ENCODE results near the gene CDC7. TPM values are rescaled to one million over a fixed set of nuclear protein-coding genes. Genes with fewer than 3 reads are reported as not detected.
A peak's percentile ranks its signal among the peaks of the same experiment; 100 is the strongest.

Gene CDC7
- total RNA-seq, 1 donor from 2014 or later: 0.60 TPM

GRCh38 chr1:91548376-91549040 is 47.9 kb downstream of the CDC7 start:
- DNase-seq: no peak
- no peak for TF ChIP-seq CTCF (IDR thresholded peaks at IDR 0.05; ENCODE audit: borderline replicate concordance)
- Histone ChIP-seq H3K27ac (replicated peaks) (no peak overlapping the region), H3K9me3 (replicated peaks) (no peaks in the 10 kb centered on the region), H3K36me3 (no peaks in the 10 kb centered on the region), H3K4me3 (no peak overlapping the region), H3K4me1 (no peaks in the 10 kb centered on the region), H3K27me3 (ENCODE audit: low read depth) (peaks cover 4% of the 10 kb centered on the region)
- intact Hi-C loops (cut with micrococcal nuclease): no loop called here

GRCh38 chr1:91549041-91549735 is 48.5 kb downstream of the CDC7 start:
- DNase-seq: no peak
- Histone ChIP-seq H3K36me3 (no peaks in the 10 kb centered on the region), H3K4me1 (no peaks in the 10 kb centered on the region), H3K4me3 (no peak overlapping the region), H3K9me3 (replicated peaks) (no peaks in the 10 kb centered on the region), H3K27ac (replicated peaks) (no peak overlapping the region), H3K27me3 (ENCODE audit: low read depth) (peaks cover 4% of the 10 kb centered on the region)
- intact Hi-C loops (cut with micrococcal nuclease): no loop called here
- TF ChIP-seq CTCF (IDR thresholded peaks at IDR 0.05; ENCODE audit: borderline replicate concordance): no peak

- TF ChIP-seq CTCF (IDR thresholded peaks at IDR 0.05; ENCODE audit: borderline replicate concordance): no peak
- H3K27ac ChIP-seq (replicated peaks): no peak overlapping the region
- peaks cover 5% of the 10 kb centered on the region for H3K4me1 ChIP-seq
- no peak overlapping the region for H3K4me3 ChIP-seq
- H3K36me3 ChIP-seq: no peaks in the 10 kb centered on the region
- peaks cover 4% of the 10 kb centered on the region for H3K27me3 ChIP-seq (ENCODE audit: low read depth)
- no peak for DNase-seq
- intact Hi-C loops (cut with micrococcal nuclease): no loop called here
- H3K9me3 ChIP-seq (replicated peaks): no peaks in the 10 kb centered on the region
Observed at GRCh38 chr1:91550961-91551360, 50.3 kb downstream of the CDC7 start.

- no peak for TF ChIP-seq CTCF (IDR thresholded peaks at IDR 0.05; ENCODE audit: borderline replicate concordance)
- intact Hi-C loops (cut with micrococcal nuclease): no loop called here
- Histone ChIP-seq H3K4me1 (peaks cover 5% of the 10 kb centered on the region), H3K27ac (replicated peaks) (no peak overlapping the region), H3K27me3 (ENCODE audit: low read depth) (peaks cover under 1% of the 10 kb centered on the region), H3K9me3 (replicated peaks) (no peaks in the 10 kb centered on the region), H3K4me3 (no peak overlapping the region), H3K36me3 (no peaks in the 10 kb centered on the region)
- no peak for DNase-seq
Observed at GRCh38 chr1:91552091-91552490, 51.4 kb downstream of the CDC7 start.

- DNase-seq: no peak
- TF ChIP-seq CTCF (IDR thresholded peaks at IDR 0.05; ENCODE audit: borderline replicate concordance): no peak
- H3K4me3 ChIP-seq: no peak overlapping the region
- no peaks in the 10 kb centered on the region for H3K27me3 ChIP-seq (ENCODE audit: low read depth)
- intact Hi-C loops (cut with micrococcal nuclease): no loop called here
- H3K4me1 ChIP-seq: peaks cover 5% of the 10 kb centered on the region
- H3K36me3 ChIP-seq: no peaks in the 10 kb centered on the region
- H3K27ac ChIP-seq (replicated peaks): peak overlapping the region; percentile 13
- H3K9me3 ChIP-seq (replicated peaks): no peaks in the 10 kb centered on the region
Observed at GRCh38 chr1:91552596-91552995, 51.9 kb downstream of the CDC7 start.

Data from left ventricle myocardium inferior (tissue), 1 donor.